H9 (cell line): ENCODE results near the gene ZFYVE19. TPM values are rescaled to one million over a fixed set of nuclear protein-coding genes. Genes with fewer than 3 reads are reported as not detected.

Experiments used
- DNase-seq: peaks from one replicate; pipeline ENCODE4 v3.0.0-alpha.2; 2017
- H2AFZ ChIP-seq: one replicate; pipeline ENCODE4 v1.6.1; 2013; ENCODE audit warnings: mild to moderate bottlenecking, low read length, control low read depth, moderate library complexity
- H2AK5ac ChIP-seq: 2 replicates; pipeline ENCODE4 v1.6.1; 2013; ENCODE audit warnings: low read length, control low read depth, mixed read lengths; ENCODE audit not compliant: insufficient read length
- H2BK120ac ChIP-seq: one replicate; pipeline ENCODE4 v1.6.1; 2013; ENCODE audit warnings: low read depth, mild to moderate bottlenecking, low read length, control low read depth, inconsistent platforms; ENCODE audit not compliant: poor library complexity, severe bottlenecking
- H2BK12ac ChIP-seq: 2 replicates; pipeline ENCODE4 v1.6.1; 2013; ENCODE audit warnings: low read length, control low read depth, mixed read lengths, low read depth; ENCODE audit not compliant: insufficient read length
- H2BK15ac ChIP-seq: 2 replicates; pipeline ENCODE4 v1.6.1; 2013; ENCODE audit warnings: low read depth, low read length, control low read depth
- H2BK20ac ChIP-seq: one replicate; pipeline ENCODE4 v1.6.1; 2013; ENCODE audit warnings: low read depth, mild to moderate bottlenecking, low read length, control low read depth, inconsistent platforms; ENCODE audit not compliant: poor library complexity, severe bottlenecking
- H2BK5ac ChIP-seq: 2 replicates; pipeline ENCODE4 v1.6.1; 2013; ENCODE audit warnings: low read length, control low read depth, mixed read lengths; ENCODE audit not compliant: insufficient read length
- H3K14ac ChIP-seq: 2 replicates; pipeline ENCODE4 v1.6.1; 2013; ENCODE audit warnings: low read length, control low read depth; ENCODE audit not compliant: insufficient read depth
- H3K18ac ChIP-seq: 2 replicates; pipeline ENCODE4 v1.6.1; 2013; ENCODE audit warnings: low read depth, mild to moderate bottlenecking, mixed read lengths, low read length, control low read depth; ENCODE audit not compliant: insufficient read length
- H3K23ac ChIP-seq: 2 replicates; pipeline ENCODE4 v1.6.1; 2013; ENCODE audit warnings: low read length, control low read depth, mixed read lengths, low read depth; ENCODE audit not compliant: insufficient read length
- H3K23me2 ChIP-seq: 2 replicates; pipeline ENCODE4 v1.6.1; 2013; ENCODE audit warnings: low read depth, mild to moderate bottlenecking, mixed read lengths, low read length, control low read depth; ENCODE audit not compliant: insufficient read length, poor library complexity, severe bottlenecking
- H3K27ac ChIP-seq: 2 replicates; pipeline ENCODE4 v1.5.1; 2013; ENCODE audit warnings: low read length, control low read depth, mixed read lengths, low read depth; ENCODE audit not compliant: insufficient read length
- H3K27me3 ChIP-seq: 2 replicates; pipeline ENCODE4 v1.6.1; 2013; ENCODE audit warnings: low read length, control low read depth, inconsistent platforms; ENCODE audit not compliant: insufficient read depth
- H3K4ac ChIP-seq: 2 replicates; pipeline ENCODE4 v1.6.1; 2013; ENCODE audit warnings: low read depth, mild to moderate bottlenecking, control low read depth, inconsistent platforms, low read length, moderate library complexity
- H3K4me1 ChIP-seq: 2 replicates; pipeline ENCODE4 v1.6.1; 2013; ENCODE audit warnings: low read length, control low read depth, inconsistent platforms; ENCODE audit not compliant: insufficient read depth
- H3K4me2 ChIP-seq: 2 replicates; pipeline ENCODE4 v1.6.1; 2013; ENCODE audit warnings: low read length, control low read depth, mixed read lengths; ENCODE audit not compliant: insufficient read length, insufficient read depth
- H3K56ac ChIP-seq: 2 replicates; pipeline ENCODE4 v1.6.1; 2013; ENCODE audit warnings: low read depth, mild to moderate bottlenecking, mixed read lengths, low read length, control low read depth; ENCODE audit not compliant: insufficient read length
- H3K79me1 ChIP-seq: 2 replicates; pipeline ENCODE4 v1.6.1; 2013; ENCODE audit warnings: low read depth, mild to moderate bottlenecking, moderate library complexity, low read length, control low read depth, inconsistent platforms; ENCODE audit not compliant: insufficient read depth, poor library complexity, severe bottlenecking
- H3K79me2 ChIP-seq: 2 replicates; pipeline ENCODE4 v1.6.1; 2013; ENCODE audit warnings: low read length, control low read depth, inconsistent platforms; ENCODE audit not compliant: insufficient read depth
- H3K9ac ChIP-seq: 2 replicates; pipeline ENCODE4 v1.6.1; 2013; ENCODE audit warnings: low read length, control low read depth, mixed read lengths; ENCODE audit not compliant: insufficient read length; ENCODE audit errors: extremely low read depth
- H3K9me3 ChIP-seq: one replicate; pipeline ENCODE4 v1.6.1; 2013; ENCODE audit warnings: low read depth, low read length, inconsistent platforms; ENCODE audit not compliant: control insufficient read depth
- H3T11ph ChIP-seq: one replicate; pipeline ENCODE4 v1.6.1; 2013; ENCODE audit warnings: mild to moderate bottlenecking, low read length, control low read depth, inconsistent platforms
- H4K20me1 ChIP-seq: one replicate; pipeline ENCODE4 v1.6.1; 2013; ENCODE audit not compliant: control insufficient read depth, insufficient read length, insufficient read depth
- H4K5ac ChIP-seq: 2 replicates; pipeline ENCODE4 v1.6.1; 2013; ENCODE audit warnings: low read depth, mild to moderate bottlenecking, mixed read lengths, low read length, control low read depth; ENCODE audit not compliant: insufficient read length
- H4K8ac ChIP-seq: replicated peaks from 2 replicates; pipeline ENCODE4 v1.6.1; 2013; ENCODE audit warnings: low read length, control low read depth, mixed read lengths, low read depth; ENCODE audit not compliant: insufficient read length
- H4K91ac ChIP-seq: 2 replicates; pipeline ENCODE4 v1.6.1; 2013; ENCODE audit warnings: low read depth, mild to moderate bottlenecking, moderate library complexity, mixed read lengths, low read length, control low read depth; ENCODE audit not compliant: insufficient read length
- H3K27ac Mint-ChIP-seq, 3 experiments: 2 replicates in 2 of 3; 3 replicates in 1 of 3; pipeline ENCODE4 v1.8.0; 2020 to 2021; ENCODE audit warnings: mixed read lengths in 3 of 3, mild to moderate bottlenecking in 1 of 3, moderate library complexity in 1 of 3
- H3K27me3 Mint-ChIP-seq: 2 replicates; pipeline ENCODE4 v1.8.0; 2021; ENCODE audit warnings: low read depth, mild to moderate bottlenecking, moderate library complexity, mixed read lengths
- H3K36me3 Mint-ChIP-seq, 3 experiments: 2 replicates in 2 of 3; 3 replicates in 1 of 3; pipeline ENCODE4 v1.8.0; 2020 to 2021; ENCODE audit warnings: low read depth in 3 of 3, mixed read lengths in 3 of 3; ENCODE audit not compliant: insufficient read depth in 1 of 3
- H3K4me1 Mint-ChIP-seq, 2 experiments: 2 replicates each; pipeline ENCODE4 v1.8.0; 2020; ENCODE audit warnings: mixed read lengths in 2 of 2
- H3K4me3 Mint-ChIP-seq, 2 experiments: 2 replicates in 1 of 2; 3 replicates in 1 of 2; pipeline ENCODE4 v1.8.0; 2020 to 2021; ENCODE audit warnings: mild to moderate bottlenecking in 2 of 2, mixed read lengths in 2 of 2, moderate library complexity in 1 of 2
- H3K9me3 Mint-ChIP-seq, 2 experiments: 2 replicates in 1 of 2; 3 replicates in 1 of 2; pipeline ENCODE4 v1.8.0; 2020; ENCODE audit warnings: mild to moderate bottlenecking in 2 of 2, mixed read lengths in 2 of 2, moderate library complexity in 1 of 2
- CTCF ChIP-seq: fragments of 200-600 bp; sonication (generic); conservative IDR thresholded peaks from 3 replicates; pipeline ENCODE4 v1.8.0; 2021; ENCODE audit warnings: antibody characterized with exemption, mild to moderate bottlenecking
- WGBS: extraction: QIAGEN DNeasy Blood & Tissue Kit; methylation state at CpG from one replicate; pipeline ENCODE4 v1.1.7; 2013; ENCODE audit warnings: missing lambda C conversion rate, low lambda C conversion rate, mixed read lengths; ENCODE audit not compliant: insufficient read length; ENCODE audit errors: extremely low coverage; 5-methylcytosine and 5-hydroxymethylcytosine counted together
- total RNA-seq: library from RNA; stranded (reverse); gene quantifications from 2 replicates; pipeline ENCODE4 v1.2.1, GENCODE V29; 2021

ZFYVE19 gene
- total RNA-seq, 1 experiment from 2014 or later, result 11.3 TPM

- peaks cover 0 to 2% (median 0%) of the 10 kb centered on the region in 3 experiments; a peak in 1 of 7 replicates for H3K36me3 Mint-ChIP-seq
- H3K9me3 Mint-ChIP-seq, result no peaks in the 10 kb centered on the region
- no peak for DNase-seq
- no peak within 1 kb of the TSS for H4K91ac ChIP-seq
- H3K23me2 ChIP-seq, result no peaks in the 10 kb centered on the region
- no peak within 1 kb of the TSS for H2AK5ac ChIP-seq
- no peaks in the 10 kb centered on the region for H4K20me1 ChIP-seq
- no peak within 1 kb of the TSS for H2BK20ac ChIP-seq
- H3K27me3 Mint-ChIP-seq, result no peaks in the 10 kb centered on the region; the same call in 1 of the 2 replicates
- no peaks in the 10 kb centered on the region for H3K27me3 ChIP-seq
- H3K4me3 Mint-ChIP-seq, result no peak within 1 kb of the TSS
- H3K56ac ChIP-seq, result no peak within 1 kb of the TSS
- no peak within 1 kb of the TSS for H2BK15ac ChIP-seq
- TF ChIP-seq CTCF, result no peak
- no peak within 1 kb of the TSS for H3K4ac ChIP-seq
- no peaks in the 10 kb centered on the region for H3K9me3 ChIP-seq
- no peak within 1 kb of the TSS for H3K23ac ChIP-seq
- no peak within 1 kb of the TSS for H2BK120ac ChIP-seq
- no peak within 1 kb of the TSS for H2BK12ac ChIP-seq
- no peak within 1 kb of the TSS for H3K9ac ChIP-seq
- no peak within 1 kb of the TSS for H3K27ac ChIP-seq
- H3K4me2 ChIP-seq, result no peak within 1 kb of the TSS
- no peak within 1 kb of the TSS for H3T11ph ChIP-seq
- H3K4me1 Mint-ChIP-seq, result peaks cover 9% of the 10 kb centered on the region in 2 experiments
- H3K27ac Mint-ChIP-seq, result peak within 1 kb of the TSS in 1 of 3 experiments; percentile 61; a peak in 1 of 7 replicates
- peaks cover 2% of the 10 kb centered on the region; the same call in 1 of the 2 replicates for H3K4me1 ChIP-seq
- no peak within 1 kb of the TSS for H3K14ac ChIP-seq
- no peak within 1 kb of the TSS for H4K8ac ChIP-seq
- H2BK5ac ChIP-seq, result no peak within 1 kb of the TSS
- no peaks in the 10 kb centered on the region for H3K79me1 ChIP-seq
- no peak within 1 kb of the TSS for H4K5ac ChIP-seq
- no peak within 1 kb of the TSS for H2AFZ ChIP-seq
- H3K79me2 ChIP-seq, result no peaks in the 10 kb centered on the region
- WGBS, result no CpG with 5 or more reads among the region's 6 CpGs
- H3K18ac ChIP-seq, result no peak within 1 kb of the TSS
These were observed 21.7 kb downstream of the ZFYVE19 start, which contains the start of gene PPP1R14D for GRCh38 chr15:40828447-40829036. Gene PPP1R14D, minus strand, starts transcription at chr15:40828708. Its CDS starts 67 bp downstream, at chr15:40828641.
